Stimulated activated CD4-positive, alpha-beta T cell treated with anti-CD3 and anti-CD28 coated beads, Interleukin-4, amount 100 ng/mL, for 24 hours (primary cell): ENCODE results near the gene PROM2.
"Not testable (repeated sequence)": the region's sequence is repeated elsewhere in the genome, so short reads cannot be mapped to it uniquely, and the experiment has no call there.

Experiments
- DNase-seq: peaks from one replicate; pipeline ENCODE4 v3.0.0-alpha.2; 2020

PROM2 gene

GRCh38 chr2:95269036-95269680 lies 5.1 kb upstream of the PROM2 start:
- DNase-seq = no peak

GRCh38 chr2:95269745-95270144 lies 4.5 kb upstream of the PROM2 start:
- DNase-seq = not testable (repeated sequence)

- DNase-seq = no peak
These were observed 3.6 kb upstream of the PROM2 start for GRCh38 chr2:95270541-95271081.

- no peak for DNase-seq
These were observed 2.8 kb upstream of the PROM2 start for GRCh38 chr2:95271381-95271971.

- no peak for DNase-seq
These were observed 1.9 kb upstream of the PROM2 start for GRCh38 chr2:95272299-95272751.

GRCh38 chr2:95272781-95273180 lies 1.5 kb upstream of the PROM2 start:
- no peak for DNase-seq

GRCh38 chr2:95273566-95274290 lies 521 bp upstream of the PROM2 start:
- DNase-seq = peak; percentile 1

- DNase-seq = no peak
These were observed 884 bp downstream of the PROM2 start for GRCh38 chr2:95275151-95275515.

GRCh38 chr2:95275601-95276243 lies 1.5 kb downstream of the PROM2 start:
- no peak for DNase-seq

- no peak for DNase-seq
These were observed 2.1 kb downstream of the PROM2 start for GRCh38 chr2:95276244-95276887.

GRCh38 chr2:95276888-95277245 lies 2.6 kb downstream of the PROM2 start:
- no peak for DNase-seq

- no peak for DNase-seq
These were observed 3.1 kb downstream of the PROM2 start for GRCh38 chr2:95277246-95277906.

GRCh38 chr2:95278051-95278471 lies 3.8 kb downstream of the PROM2 start:
- no peak for DNase-seq

GRCh38 chr2:95278637-95279225 lies 4.5 kb downstream of the PROM2 start:
- no peak for DNase-seq

GRCh38 chr2:95279435-95280035 lies 5.3 kb downstream of the PROM2 start:
- no peak for DNase-seq

GRCh38 chr2:95281071-95281470 lies 6.8 kb downstream of the PROM2 start:
- no peak for DNase-seq

- no peak for DNase-seq
These were observed 7.5 kb downstream of the PROM2 start for GRCh38 chr2:95281786-95282185.

GRCh38 chr2:95282458-95282857 lies 8.2 kb downstream of the PROM2 start:
- DNase-seq = no peak

GRCh38 chr2:95283562-95283961 lies 9.3 kb downstream of the PROM2 start:
- no peak for DNase-seq

- no peak for DNase-seq
These were observed 10.8 kb downstream of the PROM2 start for GRCh38 chr2:95284886-95285541.

- DNase-seq = no peak
These were observed 11.3 kb downstream of the PROM2 start for GRCh38 chr2:95285542-95285932.
